ELF-1 (cell line): ENCODE data around the gene CARD14.

Experiments
- DNase-seq: peaks from one replicate; pipeline ENCODE4 v3.0.0-alpha.2; 2016; ENCODE audit warnings: low read depth, low spot score

Gene CARD14

DNA sequence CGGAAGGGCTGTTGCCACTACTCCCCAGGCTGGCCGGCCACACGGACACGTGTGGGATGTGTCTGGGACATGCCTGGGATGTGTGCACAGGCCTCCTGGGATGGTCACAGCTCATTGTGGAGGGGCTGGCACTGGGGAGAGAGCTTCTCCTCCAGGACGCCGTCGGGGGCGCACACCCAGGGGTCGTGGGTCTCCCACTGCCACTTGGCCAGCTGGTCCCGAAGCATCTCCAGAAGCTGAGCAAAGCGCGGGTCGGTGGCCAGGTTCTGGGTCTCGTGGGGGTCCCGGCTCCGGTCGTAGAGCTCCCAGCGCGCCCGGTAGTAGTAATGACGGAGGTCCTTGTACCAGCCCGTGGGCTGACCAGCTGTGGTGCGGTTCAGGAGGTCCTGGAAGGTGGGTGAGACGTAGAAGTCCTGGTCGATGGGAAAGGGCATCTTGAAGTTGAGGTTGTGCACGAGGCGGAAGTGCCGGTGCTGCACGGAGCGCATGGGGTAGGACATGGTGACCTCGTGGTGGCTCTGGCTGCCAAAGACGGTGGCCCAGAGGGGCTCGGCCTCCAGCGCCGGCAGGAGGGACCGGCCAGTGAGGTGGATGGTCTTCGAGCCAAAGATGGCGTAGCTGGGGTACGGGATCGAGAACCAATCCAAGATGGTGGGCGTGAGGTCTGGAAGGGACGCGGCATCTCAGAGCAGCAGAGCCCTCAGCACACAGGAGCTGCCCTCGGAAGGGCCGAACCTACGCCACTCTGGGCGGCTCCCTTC lies 40.7 kb downstream of the CARD14 start:
- no peak for DNase-seq

DNA sequence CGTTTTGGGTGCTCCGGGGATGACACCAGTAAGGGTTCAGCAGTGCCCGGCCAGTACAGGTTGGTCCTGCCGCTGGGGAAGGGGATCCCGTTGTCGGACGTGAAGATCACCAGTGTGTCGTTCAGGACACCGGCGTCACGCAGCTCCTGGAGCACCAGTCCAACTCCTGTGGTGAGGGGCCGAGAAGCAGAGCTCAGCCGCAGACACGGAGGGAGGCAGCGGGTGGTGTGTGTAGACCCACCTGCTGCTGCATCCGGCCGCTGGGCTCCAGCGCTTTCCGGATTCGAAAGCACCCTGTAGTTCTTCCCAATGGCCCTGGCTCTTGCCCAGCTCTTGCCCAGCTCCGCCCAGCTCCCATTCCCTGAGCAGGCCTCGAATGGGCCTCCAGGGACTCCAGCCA lies 42.3 kb downstream of the CARD14 start:
- DNase-seq: no peak

GRCh38 chr17:80212511-80212910 lies 42.7 kb downstream of the CARD14 start:
- DNase-seq: no peak

- DNase-seq: no peak
Observed at GRCh38 chr17:80212962-80213642, 43.3 kb downstream of the CARD14 start.

DNA sequence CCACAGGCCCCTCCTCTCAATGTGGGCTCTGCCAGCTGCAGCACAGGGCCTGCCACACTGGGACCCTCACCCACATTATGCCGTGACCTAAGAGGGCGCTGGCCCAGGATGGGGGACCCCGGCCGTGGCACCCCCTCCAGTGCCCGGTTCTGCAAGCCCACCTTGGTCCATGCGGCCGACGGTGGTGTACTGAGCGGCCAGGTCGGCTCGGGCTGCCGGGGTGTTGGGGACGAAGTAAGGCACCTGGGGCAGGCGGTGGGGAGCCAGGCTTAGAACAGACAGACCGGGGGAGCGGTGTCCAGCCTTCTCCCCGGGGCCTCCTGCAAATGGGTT lies 43.8 kb downstream of the CARD14 start:
- no peak for DNase-seq

- no peak for DNase-seq
Observed at GRCh38 chr17:80214012-80214877, 44.4 kb downstream of the CARD14 start.

DNA sequence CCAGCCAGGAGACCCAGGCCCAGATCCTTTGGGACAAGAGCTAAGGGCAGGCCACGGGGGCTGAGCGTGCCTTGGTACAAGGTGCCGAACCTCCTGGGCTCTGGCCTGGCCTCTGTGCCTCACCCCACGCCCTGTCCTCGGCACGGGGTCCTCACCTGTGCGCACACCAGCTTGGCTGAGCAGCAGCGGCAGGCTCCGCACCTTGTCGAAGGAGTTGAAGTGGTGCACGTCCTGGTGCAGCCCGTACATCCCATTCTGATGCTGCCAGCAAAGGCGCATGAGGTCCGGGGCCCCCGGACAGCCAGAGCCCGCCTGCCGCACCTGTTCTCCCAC lies 45.0 kb downstream of the CARD14 start:
- no peak for DNase-seq

DNA sequence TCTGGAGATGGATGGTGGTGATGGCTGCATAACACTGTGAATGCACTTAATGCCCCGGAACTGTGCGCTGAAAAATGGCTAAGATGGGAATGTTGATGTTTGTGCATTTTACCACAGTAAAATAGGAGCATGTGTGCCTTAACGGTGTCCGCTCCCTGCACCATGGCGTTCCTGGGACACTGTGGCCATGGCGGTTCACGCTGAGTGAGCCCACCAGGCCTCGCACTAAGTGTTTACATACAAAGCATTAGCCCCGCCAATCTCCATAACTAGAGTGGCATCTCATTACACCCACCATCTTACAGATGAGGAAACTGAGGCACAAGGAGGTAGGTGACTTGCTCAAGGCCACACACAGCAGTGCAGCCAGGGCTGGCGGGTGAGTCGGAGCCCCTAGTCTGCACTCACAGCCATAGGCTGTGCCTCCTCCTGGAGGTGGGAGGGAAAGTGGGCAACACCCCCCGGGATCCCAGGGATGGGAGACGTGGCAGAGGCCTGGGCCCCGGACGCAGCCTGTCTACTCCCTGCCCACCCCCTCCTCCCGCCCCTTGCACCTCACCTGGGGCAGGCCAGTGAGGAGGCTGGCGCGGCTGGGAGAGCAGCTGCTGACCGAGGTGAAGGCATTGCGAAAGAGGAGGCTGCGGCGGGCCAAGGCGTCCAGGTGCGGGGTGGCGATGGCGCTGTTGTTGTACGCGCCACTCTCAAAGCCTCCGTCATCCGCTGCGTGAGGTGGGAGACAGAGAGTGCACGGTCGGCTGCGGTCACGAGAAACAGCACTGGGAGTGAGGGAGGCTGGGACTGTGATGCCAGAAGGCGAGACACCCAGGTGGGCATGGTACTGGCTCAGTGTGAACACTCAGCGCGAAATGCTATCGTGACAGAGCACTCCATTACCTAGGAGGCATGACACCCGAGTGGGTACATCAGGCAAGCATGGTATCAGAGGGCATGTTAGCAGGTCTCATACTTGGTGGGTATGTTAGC lies 46.9 kb downstream of the CARD14 start:
- DNase-seq: no peak

DNA sequence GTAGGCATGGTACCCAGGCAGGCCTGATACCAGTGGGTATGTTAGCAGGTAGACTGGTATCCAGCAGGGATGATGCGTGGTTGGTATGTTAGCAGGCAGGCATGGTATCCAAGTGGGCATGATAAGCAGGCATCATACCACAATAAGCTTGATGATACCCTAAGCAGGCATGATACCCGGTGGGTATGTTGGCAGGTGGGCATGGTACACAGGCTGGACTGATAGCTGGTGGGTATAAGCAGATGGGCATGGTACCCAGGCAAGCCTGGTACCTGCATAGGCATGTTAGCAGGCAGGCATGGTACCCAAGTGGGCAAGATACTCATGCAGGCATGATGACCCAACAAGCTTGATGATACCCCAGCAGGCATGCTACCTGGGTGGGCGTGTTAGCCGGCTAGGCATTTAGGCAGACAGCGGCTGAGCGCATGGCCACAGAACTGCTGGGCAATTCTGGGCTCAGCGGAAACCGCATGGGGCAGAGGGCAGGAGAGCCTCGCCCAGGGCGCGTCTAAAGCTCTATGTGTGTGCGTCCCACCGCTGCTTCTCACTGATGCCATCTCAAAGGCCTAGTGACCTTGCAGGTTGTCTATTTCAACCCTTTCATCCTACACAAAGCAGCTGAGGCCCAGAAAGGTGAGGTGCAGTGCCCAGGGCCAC lies 48.0 kb downstream of the CARD14 start:
- DNase-seq: no peak

DNA sequence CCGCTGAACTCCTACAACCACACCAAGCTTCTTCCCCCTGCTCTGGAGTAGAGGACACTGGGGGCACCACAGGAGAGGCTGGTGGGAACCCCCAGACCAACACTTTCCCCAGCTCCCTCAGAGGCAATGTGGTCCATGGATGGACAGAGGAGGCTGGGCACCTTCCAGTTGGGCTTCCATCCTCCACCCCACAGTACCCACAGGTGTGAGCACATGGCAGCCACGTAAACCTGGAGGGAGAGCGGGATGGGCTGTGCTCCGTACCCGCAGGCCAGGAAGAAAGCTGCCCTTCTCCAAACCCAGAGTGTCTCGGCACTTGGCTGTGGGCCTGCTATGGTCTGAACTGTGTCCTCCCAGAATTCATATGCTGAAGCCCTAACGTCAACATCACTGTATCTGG lies 48.6 kb downstream of the CARD14 start:
- DNase-seq: no peak

GRCh38 chr17:80219013-80219762 lies 49.4 kb downstream of the CARD14 start:
- peak; percentile 21 for DNase-seq

DNA sequence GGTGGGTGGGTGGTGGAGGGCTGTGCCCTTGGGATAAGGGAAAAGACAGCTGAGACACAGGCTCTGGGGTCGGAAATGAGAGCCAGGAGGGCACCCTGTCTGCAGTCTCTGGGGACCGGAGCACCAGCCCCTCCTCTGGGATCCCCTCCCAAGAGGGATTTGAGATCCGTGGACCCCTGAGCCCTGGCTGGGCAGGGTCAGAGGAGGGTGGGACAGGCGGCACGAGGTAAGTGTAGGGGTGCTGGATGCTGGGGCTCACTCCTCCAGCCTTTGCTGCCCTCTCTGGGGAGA lies 49.9 kb downstream of the CARD14 start:
- no peak for DNase-seq

DNA sequence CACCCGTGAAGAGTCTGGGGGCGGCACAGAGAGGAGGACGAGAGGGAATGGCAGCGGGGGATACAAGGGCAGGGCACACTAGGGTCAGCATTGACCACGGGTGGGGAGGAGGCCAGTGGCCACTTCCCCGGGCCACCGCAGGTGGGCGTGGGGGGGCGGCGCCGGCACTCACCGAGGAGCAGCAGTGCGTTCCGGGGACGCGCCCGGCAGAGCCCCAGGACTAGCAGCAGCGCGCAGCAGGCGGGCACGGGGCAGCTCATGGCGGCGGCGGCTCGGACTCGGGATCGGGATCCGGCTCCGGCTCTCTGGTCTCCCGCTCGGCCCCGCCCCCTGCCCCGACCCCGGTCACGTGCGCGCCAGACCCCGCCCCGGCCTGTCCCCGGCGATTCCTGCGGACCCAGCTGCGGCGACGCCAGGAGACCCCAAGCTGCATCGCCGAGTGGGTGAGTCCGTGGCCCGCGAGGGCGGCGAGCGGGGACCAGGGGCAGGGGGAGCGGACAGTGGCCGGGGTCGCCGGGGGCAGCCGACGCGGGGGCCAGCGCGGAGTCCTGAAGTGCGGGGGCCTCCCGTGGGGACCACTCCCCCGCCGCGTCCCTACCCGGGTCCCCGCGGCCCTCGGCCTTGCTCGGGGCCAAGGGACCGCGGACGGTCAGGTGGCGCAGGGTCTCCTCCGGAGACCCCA lies 50.4 kb downstream of the CARD14 start, which contains the start of the genes SGSH and SLC26A11:
Gene SGSH, minus strand, starts transcription at position 280 of the 682 bp plus-strand sequence. Its CDS starts 20 bp downstream, at position 260.
Gene SLC26A11, plus strand, starts transcription at position 374 of the 682 bp plus-strand sequence. CDS start 1,134 bp downstream, outside the sequence.
- peak; percentile 61 for DNase-seq

- no peak for DNase-seq
Observed at GRCh38 chr17:80220736-80221215, 50.9 kb downstream of the CARD14 start.

DNA sequence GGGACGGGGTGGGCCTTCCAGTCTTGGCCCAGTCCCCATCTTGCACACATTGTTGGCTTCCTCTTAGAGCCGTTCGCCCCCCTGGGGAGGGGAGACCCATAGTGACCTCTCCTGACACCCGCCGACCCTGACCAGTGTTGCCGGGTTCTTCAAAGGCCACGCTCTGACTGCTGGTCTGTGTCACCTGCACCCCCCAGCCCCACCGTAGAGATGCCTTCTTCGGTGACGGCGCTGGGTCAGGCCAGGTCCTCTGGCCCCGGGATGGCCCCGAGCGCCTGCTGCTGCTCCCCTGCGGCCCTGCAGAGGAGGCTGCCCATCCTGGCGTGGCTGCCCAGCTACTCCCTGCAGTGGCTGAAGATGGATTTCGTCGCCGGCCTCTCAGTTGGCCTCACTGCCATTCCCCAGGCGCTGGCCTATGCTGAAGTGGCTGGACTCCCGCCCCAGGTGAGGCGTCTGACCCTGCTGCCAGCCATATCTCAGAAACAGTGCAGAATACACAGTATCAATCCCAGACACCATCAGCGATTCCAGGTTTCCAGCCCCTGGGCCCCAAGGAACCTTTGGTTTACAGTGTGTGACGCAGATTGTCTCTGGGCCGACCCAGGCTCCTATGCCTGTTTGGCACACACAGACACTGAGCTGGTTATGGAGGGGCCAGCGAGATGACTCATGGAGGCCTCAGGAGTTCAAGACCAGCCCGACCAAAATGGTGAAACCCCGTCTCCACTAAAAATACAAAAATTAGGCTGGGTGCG lies 51.7 kb downstream of the CARD14 start:
- DNase-seq: peak; percentile 18

DNA sequence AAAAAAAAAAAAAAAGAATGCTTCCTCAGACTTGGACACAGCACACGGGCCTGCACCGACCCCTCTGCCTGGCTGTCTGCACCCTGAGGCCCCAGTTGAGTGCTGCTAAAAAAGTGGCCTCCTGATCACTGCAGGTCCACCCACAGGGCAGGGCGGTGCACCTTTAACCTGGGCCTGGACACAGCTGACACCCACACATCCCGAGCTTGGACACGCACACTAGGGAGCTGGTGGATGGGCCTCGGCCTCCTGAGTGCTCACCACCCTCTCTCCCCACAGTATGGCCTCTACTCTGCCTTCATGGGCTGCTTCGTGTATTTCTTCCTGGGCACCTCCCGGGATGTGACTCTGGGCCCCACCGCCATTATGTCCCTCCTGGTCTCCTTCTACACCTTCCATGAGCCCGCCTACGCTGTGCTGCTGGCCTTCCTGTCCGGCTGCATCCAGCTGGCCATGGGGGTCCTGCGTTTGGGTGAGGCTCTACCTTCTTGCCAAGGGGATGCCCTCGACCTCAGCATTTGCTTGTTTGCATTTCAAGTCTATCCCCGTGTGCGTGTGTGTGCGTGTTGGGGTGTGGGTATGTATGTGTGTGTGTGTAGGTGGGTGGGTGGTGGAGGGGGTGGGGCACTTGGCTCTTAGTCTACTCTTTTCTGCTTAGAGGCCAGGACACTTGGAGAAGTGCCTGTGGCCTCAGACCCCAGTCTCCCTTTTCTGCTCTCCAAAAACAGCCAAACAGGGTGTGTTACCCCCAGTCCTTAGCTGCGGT lies 52.7 kb downstream of the CARD14 start:
- no peak for DNase-seq

- DNase-seq: no peak
Observed at GRCh38 chr17:80223142-80223815, 53.4 kb downstream of the CARD14 start.
